ENCODE data around the gene ASPDH.

Gene ASPDH

DNA sequence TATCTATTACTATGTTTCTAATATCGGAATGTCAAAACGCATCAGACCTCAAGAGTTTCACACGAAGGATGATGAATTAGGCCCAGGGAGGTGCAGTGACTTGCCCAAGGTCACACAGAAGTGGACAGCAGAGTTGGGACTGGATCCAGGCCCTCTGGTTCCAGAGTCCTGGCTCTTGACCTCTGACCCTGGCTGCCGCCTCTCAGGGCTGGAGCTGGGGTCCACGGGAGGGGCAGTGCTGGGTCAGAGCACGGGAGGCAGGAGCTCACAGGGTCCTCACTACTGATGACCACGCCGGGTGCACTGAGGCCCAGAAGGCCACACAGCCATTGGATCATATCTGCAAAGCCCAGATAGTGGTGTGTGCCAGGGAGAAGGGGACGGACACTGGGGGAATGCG, 9.2 kb upstream of the ASPDH start:
- Histone ChIP-seq H3K36me3 (ENCODE audit: insufficient read depth, low read length) (no peaks in the 10 kb centered on the region), H3K4me3 (ENCODE audit: low read length) (no peak overlapping the region), H3K27me3 (ENCODE audit: insufficient read depth, low read length) (no peaks in the 10 kb centered on the region), H3K9ac (ENCODE audit: low read depth, low read length) (no peak overlapping the region), H3K27ac (ENCODE audit: low read depth, low read length) (no peak overlapping the region), H3K9me3 (ENCODE audit: insufficient read depth, low read depth, low read length) (peaks cover 8% of the 10 kb centered on the region; the same call in 1 of the 2 replicates), H3K4me1 (ENCODE audit: insufficient read depth, low read length) (no peaks in the 10 kb centered on the region)
- 91% methylated on average over 10 of the region's 10 CpGs for WGBS

GRCh38 chr19:50520822-50521465, 7.2 kb upstream of the ASPDH start:
- 93% methylated on average over 14 of the region's 17 CpGs for WGBS
- H3K27me3 ChIP-seq (ENCODE audit: insufficient read depth, low read length) = no peaks in the 10 kb centered on the region
- H3K4me1 ChIP-seq (ENCODE audit: insufficient read depth, low read length) = no peaks in the 10 kb centered on the region
- H3K4me3 ChIP-seq (ENCODE audit: low read length) = no peak overlapping the region
- no peak overlapping the region for H3K9ac ChIP-seq (ENCODE audit: low read depth, low read length)
- H3K36me3 ChIP-seq (ENCODE audit: insufficient read depth, low read length) = no peaks in the 10 kb centered on the region
- H3K27ac ChIP-seq (ENCODE audit: low read depth, low read length) = no peak overlapping the region
- 0 out of 2 replicates have a peak, but pooled peaks cover 6% of the 10 kb centered on the region for H3K9me3 ChIP-seq (ENCODE audit: insufficient read depth, low read depth, low read length)

DNA sequence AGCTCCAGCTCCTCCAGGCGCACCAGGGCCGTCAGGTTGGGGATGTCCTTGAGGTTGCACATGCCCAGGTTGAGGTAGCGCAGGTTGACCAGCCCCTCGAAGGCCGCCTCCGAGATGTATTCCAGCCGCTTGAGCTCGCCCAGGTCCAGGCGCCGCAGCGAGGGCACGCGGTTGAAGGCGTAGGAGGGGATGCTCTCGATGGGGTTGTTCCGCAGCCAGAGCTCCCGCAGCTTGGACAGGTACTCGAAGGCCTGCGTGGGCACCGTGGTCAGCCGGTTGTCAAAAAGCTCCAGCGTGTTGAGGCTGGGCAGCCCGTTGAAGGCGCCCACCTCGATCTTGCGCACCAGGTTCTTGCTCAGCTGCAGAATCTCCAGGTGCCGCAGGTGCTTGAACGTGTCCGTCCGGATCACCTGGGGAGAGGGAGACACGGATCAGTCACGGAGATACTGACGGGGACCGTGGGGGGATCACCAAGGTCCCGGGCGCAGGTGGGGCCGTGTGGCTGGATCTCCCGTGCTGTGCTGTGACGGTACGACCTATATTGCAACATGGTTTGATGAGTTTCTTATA, 5.4 kb upstream of the ASPDH start:
- H3K27me3 ChIP-seq (ENCODE audit: insufficient read depth, low read length) = no peaks in the 10 kb centered on the region
- whole genome bisulfite sequencing = 95% methylated on average over 40 of the region's 40 CpGs
- no peak overlapping the region for H3K27ac ChIP-seq (ENCODE audit: low read depth, low read length)
- no peaks in the 10 kb centered on the region for H3K4me1 ChIP-seq (ENCODE audit: insufficient read depth, low read length)
- H3K36me3 ChIP-seq (ENCODE audit: insufficient read depth, low read length) = no peaks in the 10 kb centered on the region
- no peak overlapping the region for H3K4me3 ChIP-seq (ENCODE audit: low read length)
- no peak overlapping the region for H3K9ac ChIP-seq (ENCODE audit: low read depth, low read length)
- H3K9me3 ChIP-seq (ENCODE audit: insufficient read depth, low read depth, low read length) = 0 out of 2 replicates have a peak, but pooled peaks cover 6% of the 10 kb centered on the region

- H3K9ac ChIP-seq (ENCODE audit: low read depth, low read length) = no peak overlapping the region
- no peak overlapping the region for H3K27ac ChIP-seq (ENCODE audit: low read depth, low read length)
- H3K9me3 ChIP-seq (ENCODE audit: insufficient read depth, low read depth, low read length) = 0 out of 2 replicates have a peak, but pooled peaks cover 6% of the 10 kb centered on the region
- H3K27me3 ChIP-seq (ENCODE audit: insufficient read depth, low read length) = no peaks in the 10 kb centered on the region; the same call in 1 of the 2 replicates
- WGBS = 93% methylated on average over 87 of the region's 87 CpGs
- H3K4me1 ChIP-seq (ENCODE audit: insufficient read depth, low read length) = no peaks in the 10 kb centered on the region
- H3K4me3 ChIP-seq (ENCODE audit: low read length) = no peak overlapping the region
- no peaks in the 10 kb centered on the region for H3K36me3 ChIP-seq (ENCODE audit: insufficient read depth, low read length)
Observed at GRCh38 chr19:50518091-50519005, 4.6 kb upstream of the ASPDH start.

DNA sequence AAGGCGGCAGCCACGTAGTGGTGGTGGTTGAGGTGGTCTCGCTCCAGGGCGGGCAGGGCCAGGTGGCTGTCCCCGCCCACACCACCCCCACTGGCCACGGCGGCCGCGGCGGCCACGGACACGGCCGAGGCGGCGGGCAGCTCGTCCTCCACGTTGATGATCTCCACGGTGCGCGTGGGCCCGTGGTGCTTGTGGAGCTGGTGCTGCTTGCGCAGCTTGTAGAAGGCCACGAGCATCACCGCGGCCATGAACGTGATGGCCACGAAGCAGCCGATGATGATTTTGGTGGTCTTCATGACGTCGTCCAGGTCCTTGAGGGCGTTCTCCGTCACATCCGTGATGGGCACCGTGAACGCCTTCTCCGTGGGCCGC, 4.0 kb upstream of the ASPDH start:
- 95% methylated on average over 37 of the region's 37 CpGs for WGBS

GRCh38 chr19:50516964-50517703, 3.4 kb upstream of the ASPDH start:
- 93% methylated on average over 53 of the region's 53 CpGs for WGBS
- Histone ChIP-seq H3K36me3 (ENCODE audit: insufficient read depth, low read length) (no peaks in the 10 kb centered on the region), H3K4me1 (ENCODE audit: insufficient read depth, low read length) (no peaks in the 10 kb centered on the region), H3K9ac (ENCODE audit: low read depth, low read length) (no peak overlapping the region), H3K9me3 (ENCODE audit: insufficient read depth, low read depth, low read length) (0 out of 2 replicates have a peak, but pooled peaks cover 6% of the 10 kb centered on the region), H3K27ac (ENCODE audit: low read depth, low read length) (no peak overlapping the region), H3K4me3 (ENCODE audit: low read length) (no peak overlapping the region), H3K27me3 (ENCODE audit: insufficient read depth, low read length) (no peaks in the 10 kb centered on the region; the same call in 1 of the 2 replicates)

More for the DNA sequence above, 4.0 kb upstream of the ASPDH start:
- Histone ChIP-seq H3K4me1 (ENCODE audit: insufficient read depth, low read length) (no peaks in the 10 kb centered on the region), H3K27ac (ENCODE audit: low read depth, low read length) (no peak overlapping the region), H3K27me3 (ENCODE audit: insufficient read depth, low read length) (no peaks in the 10 kb centered on the region; the same call in 1 of the 2 replicates), H3K36me3 (ENCODE audit: insufficient read depth, low read length) (no peaks in the 10 kb centered on the region), H3K9ac (ENCODE audit: low read depth, low read length) (no peak overlapping the region), H3K4me3 (ENCODE audit: low read length) (no peak overlapping the region), H3K9me3 (ENCODE audit: insufficient read depth, low read depth, low read length) (0 out of 2 replicates have a peak, but pooled peaks cover 6% of the 10 kb centered on the region)

- H3K4me1 ChIP-seq (ENCODE audit: insufficient read depth, low read length) = no peaks in the 10 kb centered on the region
- H3K36me3 ChIP-seq (ENCODE audit: insufficient read depth, low read length) = no peaks in the 10 kb centered on the region
- no peak overlapping the region for H3K27ac ChIP-seq (ENCODE audit: low read depth, low read length)
- H3K9me3 ChIP-seq (ENCODE audit: insufficient read depth, low read depth, low read length) = 0 out of 2 replicates have a peak, but pooled peaks cover 6% of the 10 kb centered on the region
- no peak overlapping the region for H3K4me3 ChIP-seq (ENCODE audit: low read length)
- WGBS = 85% methylated on average over 12 of the region's 12 CpGs
- H3K27me3 ChIP-seq (ENCODE audit: insufficient read depth, low read length) = no peaks in the 10 kb centered on the region; the same call in 1 of the 2 replicates
- no peak overlapping the region for H3K9ac ChIP-seq (ENCODE audit: low read depth, low read length)
Observed at GRCh38 chr19:50516456-50516855, 2.7 kb upstream of the ASPDH start.

GRCh38 chr19:50515168-50515561, 1.5 kb upstream of the ASPDH start:
- H3K36me3 ChIP-seq (ENCODE audit: insufficient read depth, low read length) = no peaks in the 10 kb centered on the region
- no peaks in the 10 kb centered on the region for H3K4me1 ChIP-seq (ENCODE audit: insufficient read depth, low read length)
- H3K27ac ChIP-seq (ENCODE audit: low read depth, low read length) = no peak overlapping the region
- H3K4me3 ChIP-seq (ENCODE audit: low read length) = no peak overlapping the region
- no peaks in the 10 kb centered on the region; the same call in 1 of the 2 replicates for H3K27me3 ChIP-seq (ENCODE audit: insufficient read depth, low read length)
- WGBS = 74% methylated on average over 11 of the region's 11 CpGs
- H3K9me3 ChIP-seq (ENCODE audit: insufficient read depth, low read depth, low read length) = 0 out of 2 replicates have a peak, but pooled peaks cover 6% of the 10 kb centered on the region
- no peak overlapping the region for H3K9ac ChIP-seq (ENCODE audit: low read depth, low read length)

GRCh38 chr19:50514346-50515167, 844 bp upstream of the ASPDH start:
- no peaks in the 10 kb centered on the region for H3K4me1 ChIP-seq (ENCODE audit: insufficient read depth, low read length)
- no peak overlapping the region for H3K4me3 ChIP-seq (ENCODE audit: low read length)
- H3K9me3 ChIP-seq (ENCODE audit: insufficient read depth, low read depth, low read length) = 0 out of 2 replicates have a peak, but pooled peaks cover 6% of the 10 kb centered on the region
- no peaks in the 10 kb centered on the region; the same call in 1 of the 2 replicates for H3K27me3 ChIP-seq (ENCODE audit: insufficient read depth, low read length)
- WGBS = 87% methylated on average over 38 of the region's 38 CpGs
- no peak overlapping the region for H3K9ac ChIP-seq (ENCODE audit: low read depth, low read length)
- no peak overlapping the region for H3K27ac ChIP-seq (ENCODE audit: low read depth, low read length)
- H3K36me3 ChIP-seq (ENCODE audit: insufficient read depth, low read length) = no peaks in the 10 kb centered on the region

Data from HUES64 (cell line).